Nephron (organoid): Measurements from ENCODE around the gene HMGN3.
A peak's percentile ranks its signal among the peaks of the same experiment; 100 is the strongest.

Experiments
- H3K27ac Mint-ChIP-seq, 3 experiments: 2 replicates each; pipeline ENCODE4 v1.8.0; 2020; ENCODE audit warnings: mixed read lengths in 3 of 3, mild to moderate bottlenecking in 2 of 3, moderate library complexity in 1 of 3
- H3K27me3 Mint-ChIP-seq: 2 replicates; pipeline ENCODE4 v1.8.0; 2021; ENCODE audit warnings: low read depth, mild to moderate bottlenecking, moderate library complexity, mixed read lengths
- H3K36me3 Mint-ChIP-seq: 2 replicates; pipeline ENCODE4 v1.8.0; 2020; ENCODE audit warnings: low read depth, mixed read lengths
- H3K4me1 Mint-ChIP-seq: 2 replicates; pipeline ENCODE4 v1.8.0; 2020; ENCODE audit warnings: mixed read lengths
- H3K4me3 Mint-ChIP-seq, 3 experiments: 2 replicates each; pipeline ENCODE4 v1.8.0; 2020; ENCODE audit warnings: mild to moderate bottlenecking in 3 of 3, mixed read lengths in 3 of 3, moderate library complexity in 2 of 3
- H3K9me3 Mint-ChIP-seq: 2 replicates; pipeline ENCODE4 v1.8.0; 2020; ENCODE audit warnings: mixed read lengths
- TF ChIP-seq, protein P1 (sequence below), 3 experiments: fragments of 200-600 bp; sonication (generic); IDR thresholded peaks; one replicate each; pipeline ENCODE4 v1.5.0; 2021; ENCODE audit warnings: antibody characterized with exemption in 3 of 3; ENCODE audit not compliant: unreplicated experiment in 3 of 3

The HMGN3 gene

DNA sequence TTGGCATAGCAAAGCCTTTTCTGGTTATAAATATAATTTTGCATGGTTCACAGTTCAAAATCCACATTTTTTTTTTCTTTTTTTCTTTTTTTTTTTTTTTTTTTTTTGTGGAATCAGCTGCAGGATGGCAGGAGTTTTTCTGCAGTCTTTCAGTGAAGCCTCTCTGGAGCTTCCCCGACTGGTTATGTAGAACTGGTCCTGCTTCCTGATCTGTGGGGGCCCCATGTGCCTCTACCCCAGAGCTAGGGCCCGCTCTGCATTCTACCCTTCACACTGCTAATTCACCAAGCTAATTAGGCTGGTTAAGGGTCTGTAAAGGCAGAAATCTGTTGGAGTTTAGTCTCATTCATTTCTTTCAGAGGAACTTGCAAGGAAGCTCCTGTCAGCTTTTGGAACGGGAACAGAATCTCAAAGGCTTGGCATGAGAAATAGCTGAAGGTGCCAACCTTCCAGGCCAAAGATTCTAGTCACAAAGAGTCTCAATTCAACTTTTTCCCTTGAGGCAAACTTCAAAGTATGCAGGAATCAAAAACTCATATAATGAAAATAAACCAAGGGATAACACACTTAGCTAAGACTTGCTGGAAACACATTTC, 45.5 kb downstream of the HMGN3 start:
- H3K4me1 Mint-ChIP-seq = peaks cover 20% of the 10 kb centered on the region
- H3K27ac Mint-ChIP-seq = peak overlapping the region in 1 of 3 experiments; percentile 16
- no peaks in the 10 kb centered on the region for H3K27me3 Mint-ChIP-seq
- H3K9me3 Mint-ChIP-seq = no peaks in the 10 kb centered on the region
- TF ChIP-seq, protein P1, sequence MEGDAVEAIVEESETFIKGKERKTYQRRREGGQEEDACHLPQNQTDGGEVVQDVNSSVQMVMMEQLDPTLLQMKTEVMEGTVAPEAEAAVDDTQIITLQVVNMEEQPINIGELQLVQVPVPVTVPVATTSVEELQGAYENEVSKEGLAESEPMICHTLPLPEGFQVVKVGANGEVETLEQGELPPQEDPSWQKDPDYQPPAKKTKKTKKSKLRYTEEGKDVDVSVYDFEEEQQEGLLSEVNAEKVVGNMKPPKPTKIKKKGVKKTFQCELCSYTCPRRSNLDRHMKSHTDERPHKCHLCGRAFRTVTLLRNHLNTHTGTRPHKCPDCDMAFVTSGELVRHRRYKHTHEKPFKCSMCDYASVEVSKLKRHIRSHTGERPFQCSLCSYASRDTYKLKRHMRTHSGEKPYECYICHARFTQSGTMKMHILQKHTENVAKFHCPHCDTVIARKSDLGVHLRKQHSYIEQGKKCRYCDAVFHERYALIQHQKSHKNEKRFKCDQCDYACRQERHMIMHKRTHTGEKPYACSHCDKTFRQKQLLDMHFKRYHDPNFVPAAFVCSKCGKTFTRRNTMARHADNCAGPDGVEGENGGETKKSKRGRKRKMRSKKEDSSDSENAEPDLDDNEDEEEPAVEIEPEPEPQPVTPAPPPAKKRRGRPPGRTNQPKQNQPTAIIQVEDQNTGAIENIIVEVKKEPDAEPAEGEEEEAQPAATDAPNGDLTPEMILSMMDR (IDR thresholded peaks at IDR 0.05; ENCODE audit: unreplicated experiment in 3 of 3) = no peak
- peaks cover 10% of the 10 kb centered on the region for H3K36me3 Mint-ChIP-seq
- no peak overlapping the region for H3K4me3 Mint-ChIP-seq

DNA sequence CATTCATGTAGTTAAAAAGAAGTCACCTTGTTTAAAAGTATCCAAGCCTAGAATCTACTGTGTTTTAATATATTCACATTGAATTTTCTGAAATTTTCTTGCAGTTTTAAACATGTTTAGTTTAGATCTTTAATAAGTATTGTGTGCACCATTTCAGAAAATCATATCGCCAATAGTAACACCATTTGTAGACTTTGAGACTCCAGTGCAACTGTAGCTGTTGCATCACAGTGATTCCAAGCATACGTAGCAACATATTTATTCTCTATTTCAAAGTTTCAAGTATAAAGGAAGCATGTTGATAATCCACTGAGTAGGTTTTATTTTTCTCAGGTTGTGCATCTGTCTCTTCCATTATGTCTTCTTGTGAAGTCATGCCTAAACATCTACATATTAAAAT, 46.4 kb downstream of the HMGN3 start:
- Mint-ChIP-seq H3K36me3 (peaks cover 9% of the 10 kb centered on the region), H3K27me3 (no peaks in the 10 kb centered on the region), H3K9me3 (no peaks in the 10 kb centered on the region), H3K4me3 (no peak overlapping the region), H3K4me1 (peaks cover 20% of the 10 kb centered on the region), H3K27ac (no peak overlapping the region)
- TF ChIP-seq, protein P1 (IDR thresholded peaks at IDR 0.05; ENCODE audit: unreplicated experiment in 3 of 3) = no peak

DNA sequence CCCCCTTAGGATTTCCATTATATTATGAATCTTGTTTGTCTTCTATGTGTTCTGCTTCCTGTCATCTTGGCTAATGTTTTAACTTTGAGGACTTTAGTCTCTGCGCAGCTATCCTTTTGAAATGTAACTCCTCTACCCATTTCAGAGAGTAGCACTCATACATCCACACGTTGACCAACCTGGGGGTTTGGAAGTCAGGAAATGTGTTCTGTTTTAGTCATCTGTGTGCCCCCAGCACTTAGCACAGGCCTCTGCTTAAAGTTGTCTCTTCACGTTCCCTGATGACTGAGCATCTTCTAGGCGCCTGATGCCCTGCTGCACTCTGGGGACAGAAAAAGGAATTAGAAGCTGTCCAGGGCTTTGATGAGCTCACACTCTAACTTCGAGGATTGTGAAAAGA, 47.9 kb downstream of the HMGN3 start:
- Mint-ChIP-seq H3K4me3 (no peak overlapping the region), H3K27ac (no peak overlapping the region), H3K36me3 (no peaks in the 10 kb centered on the region), H3K9me3 (no peaks in the 10 kb centered on the region), H3K27me3 (no peaks in the 10 kb centered on the region), H3K4me1 (peaks cover 20% of the 10 kb centered on the region)
- TF ChIP-seq, protein P1 (IDR thresholded peaks at IDR 0.05; ENCODE audit: unreplicated experiment in 3 of 3) = no peak

DNA sequence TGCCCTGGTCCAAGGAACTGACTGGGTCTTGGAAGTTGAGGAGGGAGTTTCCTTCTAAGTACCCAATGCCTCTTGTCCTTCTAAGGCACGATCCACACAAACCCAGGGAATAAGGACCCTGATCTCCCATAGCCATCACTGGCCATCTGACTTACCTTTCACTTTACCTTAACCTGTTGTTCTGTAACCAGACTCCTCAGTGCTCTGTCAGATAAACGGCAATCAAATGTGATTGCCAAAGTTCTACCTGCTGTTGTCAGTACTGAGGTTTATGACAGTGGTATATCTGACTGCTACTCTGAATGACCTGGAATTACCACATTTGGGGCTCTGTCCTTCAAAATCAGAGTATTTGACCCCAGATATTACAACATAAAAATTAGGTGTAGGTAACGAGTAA, 49.8 kb downstream of the HMGN3 start:
- Mint-ChIP-seq H3K9me3 (no peaks in the 10 kb centered on the region), H3K4me1 (peaks cover 19% of the 10 kb centered on the region), H3K27ac (no peak overlapping the region), H3K4me3 (no peak overlapping the region), H3K27me3 (no peaks in the 10 kb centered on the region), H3K36me3 (no peaks in the 10 kb centered on the region)
- TF ChIP-seq, protein P1 (IDR thresholded peaks at IDR 0.05; ENCODE audit: unreplicated experiment in 3 of 3) = no peak

DNA sequence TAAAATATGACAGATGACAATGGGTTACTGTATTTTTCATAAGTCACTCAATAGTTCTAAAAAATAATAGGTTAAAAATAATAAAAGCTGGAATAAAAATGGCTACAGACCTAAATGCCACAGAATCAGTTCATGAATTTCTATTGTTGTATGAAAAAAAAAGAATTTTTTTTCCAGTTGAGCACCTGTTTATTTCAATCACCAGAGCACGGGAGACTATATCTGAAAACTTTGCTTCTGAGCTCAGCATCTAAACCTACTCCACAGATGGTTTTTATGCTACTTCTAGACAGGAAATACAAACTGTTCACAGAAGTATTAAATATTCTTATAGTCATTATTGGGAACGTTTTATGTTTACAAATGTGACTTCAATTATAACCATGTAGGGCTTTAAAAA, 50.4 kb downstream of the HMGN3 start:
- Mint-ChIP-seq H3K9me3 (no peaks in the 10 kb centered on the region), H3K36me3 (no peaks in the 10 kb centered on the region), H3K4me1 (peaks cover 13% of the 10 kb centered on the region), H3K27ac (no peak overlapping the region), H3K4me3 (no peak overlapping the region), H3K27me3 (no peaks in the 10 kb centered on the region)
- TF ChIP-seq, protein P1 (IDR thresholded peaks at IDR 0.05; ENCODE audit: unreplicated experiment in 3 of 3) = no peak

DNA sequence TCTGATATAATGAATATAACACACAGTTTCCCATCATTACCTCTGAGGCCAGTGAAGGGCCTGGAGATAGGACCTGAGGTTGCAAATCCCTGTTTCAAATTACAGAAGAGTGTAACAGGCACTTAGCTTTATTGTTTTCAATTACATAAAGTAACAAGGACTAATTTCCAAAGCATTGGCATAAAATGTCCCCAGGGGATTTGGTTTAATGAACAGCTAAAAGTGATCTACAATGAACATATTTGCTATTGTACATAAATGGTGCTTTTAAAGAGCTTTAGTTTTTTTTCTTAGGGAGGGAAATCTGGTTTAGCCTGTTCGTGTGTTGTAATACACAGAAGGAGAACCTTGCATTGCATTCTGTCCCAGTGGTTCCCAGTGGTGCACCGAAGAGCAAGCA, 54.4 kb downstream of the HMGN3 start:
- H3K27me3 Mint-ChIP-seq = no peaks in the 10 kb centered on the region
- no peaks in the 10 kb centered on the region for H3K9me3 Mint-ChIP-seq
- no peak overlapping the region for H3K4me3 Mint-ChIP-seq
- TF ChIP-seq, protein P1 (IDR thresholded peaks at IDR 0.05; ENCODE audit: unreplicated experiment in 3 of 3) = no peak
- H3K27ac Mint-ChIP-seq = no peak overlapping the region
- no peaks in the 10 kb centered on the region for H3K36me3 Mint-ChIP-seq
- H3K4me1 Mint-ChIP-seq = no peaks in the 10 kb centered on the region
